Measurements from ENCODE around the gene BMP8A.
A peak's percentile ranks its signal among the peaks of the same experiment; 100 is the strongest.
"Not testable (repeated sequence)": the region's sequence is repeated elsewhere in the genome, so short reads cannot be mapped to it uniquely, and the experiment has no call there.

BMP8A gene, protein sequence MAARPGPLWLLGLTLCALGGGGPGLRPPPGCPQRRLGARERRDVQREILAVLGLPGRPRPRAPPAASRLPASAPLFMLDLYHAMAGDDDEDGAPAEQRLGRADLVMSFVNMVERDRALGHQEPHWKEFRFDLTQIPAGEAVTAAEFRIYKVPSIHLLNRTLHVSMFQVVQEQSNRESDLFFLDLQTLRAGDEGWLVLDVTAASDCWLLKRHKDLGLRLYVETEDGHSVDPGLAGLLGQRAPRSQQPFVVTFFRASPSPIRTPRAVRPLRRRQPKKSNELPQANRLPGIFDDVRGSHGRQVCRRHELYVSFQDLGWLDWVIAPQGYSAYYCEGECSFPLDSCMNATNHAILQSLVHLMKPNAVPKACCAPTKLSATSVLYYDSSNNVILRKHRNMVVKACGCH

DNA sequence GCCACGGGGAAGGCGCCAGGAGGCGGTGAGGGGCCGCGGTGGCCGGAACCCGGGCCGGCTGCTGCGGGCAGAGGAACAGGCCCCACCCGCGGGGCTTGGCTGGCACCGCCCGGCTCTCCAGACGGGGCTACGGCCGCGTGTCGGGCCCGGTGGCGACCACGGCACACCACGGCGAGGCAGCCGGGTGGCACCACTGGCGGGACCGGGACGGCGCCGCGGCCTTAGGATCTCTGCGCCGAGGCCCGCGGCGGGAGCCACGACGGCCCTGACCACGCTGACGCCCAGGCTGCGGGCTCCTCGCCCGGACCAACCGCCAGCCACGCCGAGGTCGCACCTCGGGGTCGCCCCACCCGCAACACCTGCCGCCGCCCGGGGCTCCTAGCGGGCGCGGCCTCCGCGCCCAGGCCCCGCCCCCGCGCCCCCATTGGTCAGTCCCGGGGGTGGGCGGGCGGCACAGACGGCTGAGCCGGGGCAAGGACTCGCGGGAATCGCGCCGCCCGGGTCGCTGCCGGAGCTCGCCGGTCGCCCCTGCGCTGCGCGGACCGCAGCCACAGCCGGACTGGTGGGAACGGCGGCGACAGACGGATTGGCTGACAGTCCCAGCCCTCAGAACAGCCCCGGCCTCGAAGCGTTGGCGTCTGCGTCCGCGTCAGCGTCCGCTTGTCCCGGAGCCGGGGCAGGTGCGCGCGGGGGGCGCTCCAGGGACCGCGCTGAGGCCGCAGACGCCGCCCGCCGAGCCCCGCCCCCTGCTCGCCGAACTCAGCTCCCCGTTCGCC is at the start of gene BMP8A:
BMP8A (plus strand) TSS at position 491 of the 776 bp plus-strand sequence. CDS start 356 bp downstream, outside the sequence.
- DNase-seq = peak; percentile 38

DNA sequence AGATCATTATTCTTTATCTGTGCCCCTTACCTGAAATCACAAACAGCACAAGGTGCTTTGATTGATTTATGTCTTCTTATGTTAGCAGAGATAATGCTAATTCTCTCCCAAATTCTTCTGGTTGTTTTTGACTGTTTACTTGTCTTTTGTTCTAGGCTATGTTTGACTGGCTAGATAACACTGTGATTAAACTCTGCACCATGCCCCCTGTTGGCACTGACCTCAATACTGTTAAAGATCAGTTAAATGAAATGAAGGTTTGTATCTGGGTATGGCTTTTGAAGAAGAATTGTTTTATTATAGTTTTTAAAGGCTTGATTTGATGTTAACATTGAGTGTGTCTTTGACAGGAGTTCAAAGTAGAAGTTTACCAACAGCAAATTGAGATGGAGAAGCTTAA is 49.6 kb upstream of the BMP8A start:
- no peak for DNase-seq

DNA sequence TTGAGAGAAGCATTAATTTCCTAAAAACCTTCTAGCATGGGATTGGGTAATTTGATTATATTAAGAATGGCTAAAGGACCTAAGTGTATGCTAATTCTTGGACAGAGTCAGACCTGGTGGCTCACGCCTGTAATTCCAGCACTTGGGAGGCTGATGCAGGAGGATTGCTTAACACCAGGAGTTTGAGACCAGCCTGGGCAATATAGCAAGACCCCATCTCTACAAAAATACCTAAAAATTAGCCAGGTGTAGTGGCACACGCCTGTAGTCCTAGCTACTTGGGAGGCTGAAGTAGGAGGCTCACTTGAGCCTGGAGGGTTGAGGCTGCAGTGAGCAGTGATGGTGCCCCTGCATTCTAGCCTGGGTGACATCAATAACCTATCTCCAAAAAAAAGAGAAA is 45.9 kb upstream of the BMP8A start:
- DNase-seq = no peak

DNA sequence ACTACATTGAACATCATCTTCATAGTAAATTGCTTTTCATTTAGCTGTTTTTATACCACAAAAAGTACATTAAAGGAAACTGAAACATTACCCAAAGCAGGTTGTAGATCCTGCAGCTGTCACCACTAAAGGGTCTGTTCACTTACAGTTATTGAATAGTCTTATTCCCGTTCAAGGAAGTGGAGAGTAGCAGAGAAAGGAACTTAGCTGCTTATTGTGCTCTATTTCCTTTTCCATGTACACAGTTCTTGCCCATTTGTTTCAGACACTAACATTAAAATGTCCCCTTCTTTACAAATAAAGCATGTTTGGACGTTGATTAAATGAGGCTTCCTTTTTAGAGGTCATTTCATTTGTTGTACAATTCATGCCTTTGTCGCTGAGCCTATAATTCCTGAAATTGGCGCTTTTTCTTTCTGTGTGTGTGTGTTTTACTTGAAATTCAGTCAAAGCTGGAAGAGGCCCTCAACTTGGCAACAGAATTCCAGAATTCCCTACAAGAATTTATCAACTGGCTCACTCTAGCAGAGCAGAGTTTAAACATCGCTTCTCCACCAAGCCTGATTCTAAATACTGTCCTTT is 44.4 kb upstream of the BMP8A start:
- no peak for DNase-seq

DNA sequence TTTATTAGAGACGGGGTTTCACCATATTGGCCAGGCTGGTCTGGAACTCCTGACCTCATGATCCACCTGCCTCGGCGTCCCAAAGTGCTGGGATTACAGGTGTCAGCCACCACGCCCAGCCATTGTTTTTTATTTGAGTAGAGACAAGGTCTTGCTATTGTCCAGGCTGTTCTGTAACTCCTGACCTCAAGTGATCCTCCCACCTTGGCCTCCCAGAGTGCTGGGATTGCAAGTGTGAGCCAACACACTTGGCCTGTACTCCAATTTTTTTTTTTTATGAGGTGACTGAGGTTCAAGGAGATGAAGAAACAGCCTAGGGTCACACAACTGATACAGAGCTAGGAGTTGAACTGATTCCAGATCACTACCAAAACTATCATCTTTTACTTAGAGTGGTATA is 41.4 kb upstream of the BMP8A start:
- DNase-seq = not testable (repeated sequence)

DNA sequence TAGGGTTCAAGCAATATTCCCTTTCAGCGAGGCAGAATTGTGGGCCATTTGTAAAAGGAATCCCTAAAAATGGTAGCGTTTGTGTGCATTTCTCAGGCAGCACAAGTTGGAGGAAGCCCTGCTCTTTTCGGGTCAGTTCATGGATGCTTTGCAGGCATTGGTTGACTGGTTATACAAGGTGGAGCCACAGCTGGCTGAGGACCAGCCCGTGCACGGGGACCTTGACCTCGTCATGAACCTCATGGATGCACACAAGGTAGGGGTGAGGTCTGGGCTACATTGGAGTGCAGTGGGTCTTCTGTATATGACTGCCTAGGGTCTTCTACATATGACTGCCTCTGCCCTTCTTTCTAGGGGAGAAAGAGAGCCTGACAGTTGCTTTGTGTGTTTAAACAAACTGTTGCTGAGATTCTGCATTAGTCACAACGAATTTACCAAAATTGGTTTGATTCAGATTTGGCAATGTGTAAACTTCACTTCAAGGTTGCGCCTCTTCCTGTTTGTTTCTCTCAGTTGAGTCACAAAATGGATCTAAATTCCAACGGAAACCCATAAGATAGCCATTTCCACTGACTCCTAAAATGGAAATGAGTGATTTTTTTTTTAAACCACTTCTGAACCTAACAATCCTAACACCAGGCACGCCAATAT is 40.4 kb upstream of the BMP8A start:
- DNase-seq = no peak

DNA sequence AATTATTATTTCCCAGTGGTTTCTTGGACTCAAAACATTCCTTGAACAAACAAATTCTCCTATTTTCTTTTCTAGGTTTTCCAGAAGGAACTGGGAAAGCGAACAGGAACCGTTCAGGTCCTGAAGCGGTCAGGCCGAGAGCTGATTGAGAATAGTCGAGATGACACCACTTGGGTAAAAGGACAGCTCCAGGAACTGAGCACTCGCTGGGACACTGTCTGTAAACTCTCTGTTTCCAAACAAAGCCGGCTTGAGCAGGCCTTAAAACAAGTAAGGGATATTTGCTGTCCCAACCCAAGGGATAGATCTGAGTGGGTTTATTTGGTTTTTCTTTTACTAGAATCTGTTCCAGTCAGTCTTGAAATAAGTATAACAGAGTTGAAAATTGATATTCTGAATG is 39.4 kb upstream of the BMP8A start:
- DNase-seq = no peak

DNA sequence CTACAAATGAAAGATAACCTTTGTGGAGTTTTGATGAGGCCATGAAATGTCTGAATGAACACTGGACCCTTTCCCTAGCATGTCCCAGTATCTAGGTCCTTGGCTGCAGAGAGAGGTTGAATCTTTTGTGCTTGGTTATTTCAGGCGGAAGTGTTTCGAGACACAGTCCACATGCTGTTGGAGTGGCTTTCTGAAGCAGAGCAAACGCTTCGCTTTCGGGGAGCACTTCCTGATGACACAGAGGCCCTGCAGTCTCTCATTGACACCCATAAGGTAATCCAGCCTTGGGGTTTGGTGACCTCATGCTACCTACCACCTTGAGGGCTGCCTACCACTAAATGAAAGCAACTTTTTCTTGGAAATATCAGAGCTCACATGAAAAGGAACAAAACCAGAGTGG is 38.9 kb upstream of the BMP8A start:
- DNase-seq = no peak

DNA sequence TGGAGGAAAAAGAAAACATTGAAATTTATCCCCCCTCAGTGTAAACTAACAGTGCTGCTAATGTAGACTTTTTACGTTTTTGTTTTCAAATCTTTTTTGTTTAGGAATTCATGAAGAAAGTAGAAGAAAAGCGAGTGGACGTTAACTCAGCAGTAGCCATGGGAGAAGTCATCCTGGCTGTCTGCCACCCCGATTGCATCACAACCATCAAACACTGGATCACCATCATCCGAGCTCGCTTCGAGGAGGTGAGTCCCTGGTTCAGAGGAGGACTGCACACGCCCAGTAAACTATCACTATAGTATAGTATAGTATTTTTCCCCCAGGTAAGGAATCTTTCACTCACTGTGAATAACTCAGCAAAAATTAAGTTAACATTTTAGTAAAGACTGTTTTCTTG is 37.8 kb upstream of the BMP8A start:
- no peak for DNase-seq

DNA sequence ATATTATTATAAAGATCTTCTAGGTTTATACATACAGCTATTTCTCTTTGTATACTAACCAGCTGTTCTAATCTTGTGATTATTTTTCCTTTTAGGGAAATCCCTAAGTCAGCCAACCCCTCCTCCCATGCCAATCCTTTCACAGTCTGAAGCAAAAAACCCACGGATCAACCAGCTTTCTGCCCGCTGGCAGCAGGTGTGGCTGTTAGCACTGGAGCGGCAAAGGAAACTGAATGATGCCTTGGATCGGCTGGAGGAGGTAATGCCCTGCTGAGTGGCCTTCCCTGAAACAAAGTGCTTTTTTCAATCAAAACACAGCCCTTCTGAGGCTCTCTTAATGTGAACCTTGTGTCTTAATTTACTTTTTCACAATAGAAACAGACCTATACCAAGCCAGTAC is 32.4 kb upstream of the BMP8A start:
- no peak for DNase-seq

DNA sequence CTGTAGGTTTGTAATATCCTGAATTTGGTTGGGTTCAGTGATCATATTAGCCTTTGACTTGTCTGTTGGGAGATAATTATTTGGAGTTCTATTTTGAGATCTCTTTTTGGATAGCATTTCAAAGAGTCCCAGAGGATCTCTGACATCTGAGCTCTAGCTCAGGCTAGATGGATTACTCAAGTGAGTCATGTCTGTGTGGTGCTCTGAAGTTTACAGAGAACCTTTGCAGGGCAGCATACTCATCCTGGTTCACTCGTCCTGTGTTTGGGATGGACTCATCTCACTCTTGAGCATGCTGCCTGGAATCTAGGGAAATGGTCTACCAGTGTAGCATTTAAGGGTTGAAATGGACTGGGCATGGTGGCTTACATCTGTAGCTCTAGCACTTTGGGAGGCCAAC is 29.4 kb upstream of the BMP8A start:
- no peak for DNase-seq

DNA sequence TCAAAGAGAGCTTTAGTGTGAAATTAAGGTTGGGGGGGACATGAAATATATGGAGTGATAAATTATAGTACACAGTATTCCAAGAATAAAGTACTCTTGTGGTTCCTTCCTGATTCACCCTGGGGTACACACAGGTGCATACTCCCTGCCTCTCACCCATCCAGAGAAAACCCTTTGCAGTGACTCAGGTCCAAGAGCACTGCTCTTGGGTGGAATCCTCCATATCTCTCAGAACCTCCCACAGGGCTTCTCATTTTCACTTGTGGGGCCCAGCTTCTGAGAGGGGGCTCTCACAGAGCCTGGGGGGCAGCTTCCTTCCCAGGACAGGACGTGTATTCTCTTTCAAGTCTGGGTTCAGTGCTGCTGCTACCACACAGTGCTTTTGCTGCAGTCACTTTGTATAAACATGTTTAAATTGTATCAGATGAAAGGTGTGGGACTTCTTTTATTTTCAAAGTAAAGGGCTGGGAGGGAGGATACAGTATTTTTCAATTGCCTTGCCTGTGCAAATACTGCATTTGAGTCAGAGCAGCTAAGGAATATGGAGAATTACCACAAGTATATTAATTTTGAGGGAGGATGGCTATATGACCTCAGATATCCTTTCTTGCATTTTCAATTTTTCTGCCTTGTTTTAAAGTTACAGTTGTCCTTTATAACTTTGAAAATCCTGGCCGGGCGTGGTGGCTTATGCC is 24.9 kb upstream of the BMP8A start:
- DNase-seq = no peak

DNA sequence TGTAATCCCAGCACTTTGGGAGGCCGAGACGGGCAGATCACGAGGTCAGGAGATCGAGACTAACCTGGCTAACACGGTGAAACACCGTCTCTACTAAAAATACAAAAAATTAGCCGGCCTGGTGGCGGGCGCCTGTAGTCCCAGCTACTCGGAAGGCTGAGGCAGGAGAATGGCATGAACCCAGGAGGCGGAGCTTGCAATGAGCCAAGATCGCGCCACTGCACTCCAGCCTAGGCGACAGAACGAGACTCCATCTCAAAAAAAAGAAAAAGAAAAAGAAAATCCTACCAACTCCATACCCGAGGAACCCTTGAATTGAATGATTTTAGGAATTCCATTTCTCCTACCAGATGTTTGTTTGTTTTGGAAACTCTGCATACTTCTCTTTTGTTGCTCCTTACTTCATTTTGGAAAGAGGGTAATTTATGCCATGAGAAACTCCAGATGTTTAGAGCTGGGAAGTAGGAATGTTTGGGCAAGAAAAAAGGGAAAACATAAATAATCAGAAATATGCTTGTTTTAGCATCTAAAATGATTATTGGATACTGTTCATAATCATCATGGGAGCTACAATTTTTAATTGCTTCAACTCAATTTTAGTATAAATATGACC is 24.2 kb upstream of the BMP8A start:
- DNase-seq = not testable (repeated sequence)

DNA sequence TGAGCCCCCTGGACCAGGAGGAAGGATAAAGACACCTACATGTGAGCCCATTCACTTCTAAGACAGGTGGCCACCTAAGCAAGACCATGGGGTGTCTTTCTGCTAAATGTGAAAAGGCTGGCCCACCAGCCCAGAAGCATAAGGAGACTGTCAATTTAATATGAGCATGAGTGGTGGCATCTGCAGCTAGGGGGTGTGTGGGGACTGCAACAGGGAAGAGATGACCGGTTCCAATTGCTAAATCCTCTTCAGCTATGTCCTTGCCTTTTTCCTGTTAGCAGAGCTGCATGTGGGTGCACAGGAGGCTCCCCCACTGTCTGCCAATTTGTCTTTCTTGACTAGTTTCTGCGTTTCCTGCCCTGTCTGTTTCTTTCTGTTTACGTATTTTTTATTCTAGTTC is 22.3 kb upstream of the BMP8A start:
- no peak for DNase-seq

DNA sequence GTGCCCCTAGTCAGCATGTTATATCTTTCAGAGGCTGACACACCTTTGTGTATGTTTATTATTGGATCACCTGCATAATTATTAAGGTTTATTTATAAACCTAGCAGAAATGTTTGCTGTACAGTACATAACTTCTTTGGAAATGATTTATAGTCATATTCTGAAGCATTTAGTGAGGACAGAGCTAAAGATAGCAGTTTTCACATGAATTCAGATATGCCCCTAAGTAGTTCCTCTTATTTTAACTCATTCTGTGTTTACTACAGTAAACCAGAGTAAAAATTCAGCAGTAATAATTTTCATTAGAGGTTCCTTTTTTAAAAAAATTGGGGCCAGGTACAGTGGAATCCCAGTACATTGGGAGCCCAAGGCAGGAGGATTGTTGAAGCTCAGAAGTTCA is 21.4 kb upstream of the BMP8A start:
- no peak for DNase-seq

DNA sequence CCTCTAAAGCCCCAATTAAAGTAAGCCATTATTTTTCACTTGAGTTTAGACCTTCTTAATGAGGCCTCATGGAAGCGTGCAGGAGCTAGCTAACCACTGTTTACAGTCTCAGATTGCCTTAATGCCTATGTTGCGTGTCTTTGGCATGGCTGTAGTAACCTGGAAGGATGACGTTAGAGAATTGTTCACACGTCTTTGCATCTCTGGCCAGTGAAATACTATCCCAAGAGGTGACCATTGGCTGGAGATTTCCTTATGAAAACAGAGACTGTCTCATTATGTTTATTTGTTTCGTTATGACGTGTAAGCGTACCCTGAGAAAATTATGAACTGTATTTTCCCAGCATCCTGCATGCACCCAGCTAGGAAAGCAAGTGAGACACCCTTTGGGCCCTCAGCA is 18.6 kb upstream of the BMP8A start:
- no peak for DNase-seq

DNA sequence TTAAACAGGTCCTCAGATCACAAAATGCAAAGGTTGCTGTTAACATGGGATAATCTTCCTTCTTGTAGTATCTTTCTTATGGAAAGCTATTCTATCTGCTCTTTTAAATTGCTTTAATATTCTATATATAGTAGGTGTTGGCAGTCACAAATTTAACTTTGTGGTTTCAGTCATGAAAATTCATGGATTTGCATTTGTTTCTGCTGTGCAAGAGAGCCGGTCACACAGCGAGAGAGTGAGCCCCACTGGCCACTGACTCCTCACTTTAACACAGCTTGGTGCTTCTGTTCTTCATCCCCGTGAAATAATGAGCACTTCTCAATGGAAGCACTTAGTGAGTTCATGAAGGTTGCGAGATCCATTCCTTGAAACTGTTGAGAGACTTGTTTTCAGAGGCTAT is 18.1 kb upstream of the BMP8A start:
- no peak for DNase-seq

DNA sequence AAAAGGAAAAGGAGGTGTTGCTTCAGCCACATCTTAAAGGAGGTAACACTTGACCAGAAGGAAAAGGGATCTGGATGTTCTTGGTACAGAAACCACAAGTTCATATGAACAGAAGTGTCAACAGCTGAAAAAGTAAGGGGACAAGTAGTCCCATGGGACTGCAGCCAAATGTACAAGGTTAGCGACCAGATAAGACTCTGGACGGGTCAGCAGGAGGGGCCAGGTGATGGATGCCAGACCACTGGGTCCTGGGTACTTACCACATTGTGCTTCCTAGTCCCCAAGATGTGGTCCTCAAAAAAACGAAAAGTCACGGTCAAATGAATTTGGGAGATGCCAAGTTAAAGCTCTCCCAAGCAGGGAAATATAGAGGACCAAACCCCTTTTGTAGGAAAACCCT is 16.6 kb upstream of the BMP8A start:
- no peak for DNase-seq

DNA sequence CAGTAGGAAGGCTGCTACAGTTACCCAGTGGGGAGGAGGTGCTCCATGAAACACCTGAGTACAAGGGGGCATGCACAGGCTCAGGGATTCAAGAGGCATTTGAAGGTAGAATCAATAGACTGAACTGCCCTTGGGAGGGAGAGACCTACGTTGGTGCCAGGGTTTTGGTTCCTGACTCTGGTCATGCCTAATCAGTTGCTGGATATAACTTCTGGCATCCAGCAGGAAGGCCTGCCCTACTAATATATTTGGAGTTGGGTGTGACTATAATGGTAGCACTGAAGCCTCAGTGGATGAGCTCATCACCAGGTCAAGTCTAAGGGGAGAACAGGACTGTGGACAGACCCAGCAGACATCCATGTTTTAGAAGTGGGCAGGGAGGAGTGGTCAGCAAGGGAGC is 15.9 kb upstream of the BMP8A start:
- not testable (repeated sequence) for DNase-seq

DNA sequence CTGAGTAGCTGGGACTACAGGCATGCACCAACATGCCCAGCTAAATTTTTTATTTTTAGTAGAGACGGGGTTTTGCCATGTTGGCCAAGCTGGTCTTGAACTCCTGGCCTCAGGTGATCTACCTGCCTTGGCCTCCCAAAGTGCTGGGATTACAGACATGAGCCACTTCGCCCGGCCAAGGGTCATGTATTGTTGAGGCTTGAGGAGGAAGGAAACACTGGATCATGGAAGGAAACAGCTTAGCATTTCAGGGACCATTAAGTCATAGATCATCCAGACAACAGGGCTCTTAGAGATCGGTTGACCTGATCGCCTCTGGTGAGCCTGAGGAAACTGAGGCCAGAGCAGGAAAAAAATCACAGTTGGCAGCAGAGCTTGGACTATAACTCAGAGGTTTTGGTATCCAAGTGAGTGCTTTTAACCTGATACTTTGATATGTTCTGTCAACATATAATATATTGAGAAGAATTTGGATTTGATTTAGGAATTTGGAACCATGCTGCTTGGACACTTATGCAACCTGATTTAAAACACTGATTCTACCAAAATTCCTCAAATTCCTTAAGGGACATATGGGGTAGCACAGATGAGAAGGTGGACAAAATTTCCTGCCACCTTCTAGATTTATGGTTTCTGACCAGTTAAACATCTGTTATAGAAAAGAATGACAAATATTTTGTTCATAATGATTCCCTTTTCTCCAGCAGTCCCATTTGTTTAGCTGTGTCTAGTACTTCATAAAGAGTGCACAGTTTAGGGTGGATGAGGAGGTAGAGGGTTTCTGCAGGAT is 13.1 kb upstream of the BMP8A start:
- no peak for DNase-seq

DNA sequence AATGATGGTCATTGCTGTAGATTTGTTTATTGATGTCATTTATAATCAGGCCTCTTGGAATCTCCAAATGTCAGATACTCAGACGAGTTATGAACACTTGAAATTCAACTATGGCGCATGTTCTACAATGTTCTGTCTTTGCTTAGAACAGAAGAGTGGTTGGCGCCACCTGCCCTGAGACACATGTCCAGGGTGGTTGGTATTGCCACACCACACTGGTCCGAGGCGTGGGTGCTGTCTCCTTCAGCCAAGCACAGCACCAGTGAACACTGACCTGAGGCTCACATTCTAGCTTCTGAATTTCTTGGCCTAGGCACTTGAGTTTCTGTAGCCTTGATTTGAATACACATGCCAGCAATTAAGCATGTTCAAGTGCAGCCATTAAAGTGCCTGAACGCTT is 10.1 kb upstream of the BMP8A start:
- DNase-seq = no peak

DNA sequence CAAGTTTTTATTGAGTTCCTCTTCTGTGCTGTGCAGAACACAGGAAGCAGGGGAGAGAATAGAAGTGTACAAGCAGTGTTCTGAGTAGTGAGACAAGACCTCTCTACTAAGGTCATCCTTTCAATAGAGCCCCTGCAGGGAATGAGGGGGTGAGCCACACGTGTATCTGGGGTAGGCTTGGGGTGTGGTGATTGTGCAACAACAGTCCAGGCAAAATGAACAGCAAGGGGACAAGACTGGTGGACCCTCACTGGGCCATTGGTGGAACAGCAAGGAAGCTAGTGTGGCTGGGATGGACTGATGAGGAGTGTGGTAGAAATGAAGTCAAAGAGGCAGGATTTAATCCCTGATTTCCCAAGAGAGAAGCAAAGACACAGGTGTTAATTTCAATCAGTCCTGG is 8.2 kb upstream of the BMP8A start:
- no peak for DNase-seq

Data from KG1 (cell line).